Posterior cingulate gyrus (tissue), 11 donors: ENCODE data around the gene NCOA7.

Source experiments
- DNase-seq, 10 donors: peaks; one replicate each; pipeline versions ENCODE4 v3.0.0 to v3.0.0-alpha.2; 2020 to 2021; ENCODE audit warnings: mixed read lengths in 3 of 10
- intact Hi-C: fragments of 100-400 bp; cut with DNase I; formaldehyde crosslinking; loops from one replicate; pipeline ENCODE4 v1.15.1; 2023

The NCOA7 gene

GRCh38 chr6:125790358-125791150 is at the start of gene NCOA7:
Gene NCOA7, plus strand, starts transcription at chr6:125790960. Its CDS starts 24,395 bp downstream, at chr6:125815355.
- intact Hi-C loops: loop anchor here (5.0 kb wide), 2 partner anchors 52 to 67 kb away; no protein-coding TSS in a partner anchor

GRCh38 chr6:125741336-125741735 is 49.4 kb upstream of the NCOA7 start:
- intact Hi-C loops: no loop called here

More at GRCh38 chr6:125790358-125791150, at the start of gene NCOA7:
- peak; percentile 77 to 97 (median 84) for DNase-seq

GRCh38 chr6:125742024-125742423 is 48.7 kb upstream of the NCOA7 start:
- intact Hi-C loops: no loop called here

More at GRCh38 chr6:125741336-125741735, 49.4 kb upstream of the NCOA7 start:
- no peak for DNase-seq

GRCh38 chr6:125742464-125743120 is 48.2 kb upstream of the NCOA7 start:
- DNase-seq: no peak
- intact Hi-C loops: no loop called here

More at GRCh38 chr6:125742024-125742423, 48.7 kb upstream of the NCOA7 start:
- DNase-seq: no peak

GRCh38 chr6:125743604-125744003 is 47.2 kb upstream of the NCOA7 start:
- intact Hi-C loops: no loop called here
- no peak for DNase-seq

- intact Hi-C loops: no loop called here
- peak in 2 of 10 donors; percentile 21 to 30 for DNase-seq
Measured at GRCh38 chr6:125745281-125746018, 45.3 kb upstream of the NCOA7 start.

- intact Hi-C loops: no loop called here
Measured at GRCh38 chr6:125746019-125746414, 44.7 kb upstream of the NCOA7 start.

GRCh38 chr6:125746731-125747588 is 43.8 kb upstream of the NCOA7 start:
- intact Hi-C loops: no loop called here
- DNase-seq: peak in 5 of 10 donors; percentile 35 to 86 (median 47)

More at GRCh38 chr6:125746019-125746414, 44.7 kb upstream of the NCOA7 start:
- no peak for DNase-seq

GRCh38 chr6:125747589-125748405 is 43.0 kb upstream of the NCOA7 start:
- DNase-seq: peak in 8 of 10 donors; percentile 32 to 92 (median 58)
- intact Hi-C loops: no loop called here

- intact Hi-C loops: no loop called here
Measured at GRCh38 chr6:125748406-125749172, 42.2 kb upstream of the NCOA7 start.

GRCh38 chr6:125749173-125749864 is 41.4 kb upstream of the NCOA7 start, which contains the start of gene HEY2:
Gene HEY2, plus strand, starts transcription at chr6:125749632. Its CDS starts 145 bp downstream, at chr6:125749777.
- intact Hi-C loops: no loop called here
- DNase-seq: peak; percentile 84 to 99 (median 90)

More at GRCh38 chr6:125748406-125749172, 42.2 kb upstream of the NCOA7 start:
- DNase-seq: peak in 3 of 10 donors; percentile 2 to 82 (median 38)

GRCh38 chr6:125749865-125750691 is 40.7 kb upstream of the NCOA7 start:
- intact Hi-C loops: loop anchor here (5.0 kb wide), 2 partner anchors 168 to 438 kb away; no protein-coding TSS in a partner anchor
- DNase-seq: peak in 3 of 10 donors; percentile 35 to 83 (median 44)

GRCh38 chr6:125750692-125751333 is 39.9 kb upstream of the NCOA7 start:
- intact Hi-C loops: loop anchor here (5.0 kb wide), 2 partner anchors 169 to 439 kb away; no protein-coding TSS in a partner anchor
- no peak for DNase-seq

- intact Hi-C loops: loop anchor here (5.0 kb wide), 2 partner anchors 169 to 439 kb away; no protein-coding TSS in a partner anchor
- no peak for DNase-seq
Measured at GRCh38 chr6:125751334-125751916, 39.3 kb upstream of the NCOA7 start.

- intact Hi-C loops: loop anchor here (5.0 kb wide), 2 partner anchors 170 to 440 kb away; no protein-coding TSS in a partner anchor
Measured at GRCh38 chr6:125752773-125753172, 38.0 kb upstream of the NCOA7 start.

More at GRCh38 chr6:125752773-125753172, 38.0 kb upstream of the NCOA7 start:
- DNase-seq: no peak
